ACHN (cell line): ENCODE data around the gene DAPK2.

Experiments
- DNase-seq: peaks from one replicate; pipeline ENCODE4 v3.0.0-alpha.2; 2015
- in situ Hi-C: cut with HindIII; loops from 2 replicates; pipeline ENCODE4 v1.10.0; 2017; ENCODE audit warnings: low sequenced_read_pairs, low pct_ligation_motif_present, low pct_unique_long_range_greater_than_20kb

Gene DAPK2

DNA sequence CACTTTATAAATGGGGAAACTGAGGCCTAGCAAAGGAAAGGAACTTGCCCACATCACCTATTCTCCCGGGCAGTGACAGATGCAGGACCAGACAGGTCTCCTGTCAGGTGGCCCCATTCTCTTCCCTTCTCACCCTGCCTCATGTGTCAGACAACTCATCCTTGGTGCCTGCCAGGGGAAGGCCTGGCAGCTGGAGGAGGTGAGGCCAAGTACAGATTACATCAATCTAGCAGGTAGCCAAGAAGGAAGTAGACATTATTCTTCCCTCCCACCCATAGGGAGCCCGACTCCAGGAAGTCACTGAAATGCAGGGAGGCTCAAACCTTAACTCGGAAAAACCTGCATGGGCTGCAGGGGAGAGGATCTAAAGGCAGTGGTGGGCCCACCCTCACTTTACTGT, 39.6 kb downstream of the DAPK2 start:
- in situ Hi-C loops = no loop called here
- no peak for DNase-seq

DNA sequence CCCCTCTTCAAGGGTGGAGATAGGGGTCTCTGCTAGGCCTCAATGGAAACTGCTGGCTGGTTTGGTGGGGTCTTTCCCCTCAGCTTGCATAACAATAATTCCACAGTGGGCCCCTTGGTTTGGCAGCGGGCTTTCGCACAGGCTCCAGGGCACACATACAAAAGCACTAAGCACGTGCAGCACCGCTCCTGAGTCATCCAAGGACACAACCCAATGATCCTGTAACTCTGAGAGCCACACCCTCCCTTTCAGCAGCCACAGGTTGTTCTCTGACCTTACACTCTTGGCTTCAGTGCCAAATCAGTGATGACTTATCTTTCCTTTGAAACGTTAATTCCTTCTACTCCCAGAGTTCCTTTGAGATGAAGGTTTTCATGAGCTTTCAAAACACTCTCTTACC, 41.7 kb downstream of the DAPK2 start:
- DNase-seq = peak; percentile 8
- in situ Hi-C loops = no loop called here

DNA sequence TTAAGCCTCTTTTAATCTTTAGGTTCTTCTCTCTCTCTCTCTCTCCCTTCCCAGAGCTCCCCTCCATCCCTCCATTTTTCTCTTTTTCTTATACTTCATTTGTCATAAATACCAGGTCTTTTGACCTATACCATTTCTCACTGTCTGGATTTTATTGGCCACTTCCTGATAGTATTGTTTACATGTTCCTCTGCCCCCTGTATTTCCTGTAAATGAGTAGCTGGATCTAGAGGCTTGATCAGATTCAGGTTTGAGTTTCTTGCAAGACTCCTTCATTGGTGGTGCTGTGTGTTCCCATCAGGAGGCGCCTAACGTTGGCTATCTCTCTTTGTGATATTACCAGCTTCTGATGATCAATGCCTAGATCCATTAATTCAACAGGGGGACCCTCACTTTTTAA, 42.2 kb downstream of the DAPK2 start:
- in situ Hi-C loops = no loop called here

DNA sequence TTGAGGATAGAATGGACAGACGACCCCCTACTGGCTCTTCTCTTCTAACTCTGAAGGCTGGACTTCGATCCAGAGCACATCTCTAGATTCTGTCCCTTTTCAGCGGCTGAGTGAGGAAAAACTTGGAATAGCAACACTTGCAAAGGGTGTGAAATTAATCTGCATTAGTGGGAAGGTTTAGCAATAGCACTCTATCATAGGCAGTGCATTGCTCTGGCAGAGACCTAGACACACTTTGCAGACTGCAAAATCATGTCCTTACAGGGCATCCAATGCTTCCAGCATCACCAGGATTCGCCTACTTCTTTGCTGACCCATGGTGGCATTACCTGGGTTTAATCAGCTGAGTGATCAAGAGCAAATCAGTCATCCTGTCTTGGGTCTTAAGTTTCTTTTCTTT, 43.1 kb downstream of the DAPK2 start:
- no peak for DNase-seq
- in situ Hi-C loops = no loop called here

More for the DNA sequence above, 42.2 kb downstream of the DAPK2 start:
- DNase-seq = no peak

DNA sequence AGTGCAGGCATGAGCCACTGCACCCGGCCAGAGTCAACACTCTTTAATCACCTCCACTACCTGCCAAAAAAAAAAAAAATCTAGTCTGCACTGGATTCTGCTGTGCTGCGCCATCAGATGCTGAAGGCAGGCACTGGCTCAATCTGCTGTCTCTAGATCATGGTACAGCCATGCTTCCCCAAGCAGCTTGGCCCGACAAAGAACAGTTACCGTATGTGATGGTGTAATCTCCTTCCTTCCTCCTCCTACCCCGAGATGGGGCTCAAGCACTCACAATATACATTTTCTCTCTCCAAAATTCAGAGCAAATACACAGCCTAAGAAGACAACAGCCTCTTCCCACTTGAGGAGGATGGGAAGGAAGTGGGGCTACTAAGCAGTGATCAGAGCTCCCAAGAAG, 45.1 kb downstream of the DAPK2 start:
- no peak for DNase-seq
- in situ Hi-C loops = no loop called here

GRCh38 chr15:64000183-64000951, 45.9 kb downstream of the DAPK2 start:
- DNase-seq = no peak
- in situ Hi-C loops = no loop called here

DNA sequence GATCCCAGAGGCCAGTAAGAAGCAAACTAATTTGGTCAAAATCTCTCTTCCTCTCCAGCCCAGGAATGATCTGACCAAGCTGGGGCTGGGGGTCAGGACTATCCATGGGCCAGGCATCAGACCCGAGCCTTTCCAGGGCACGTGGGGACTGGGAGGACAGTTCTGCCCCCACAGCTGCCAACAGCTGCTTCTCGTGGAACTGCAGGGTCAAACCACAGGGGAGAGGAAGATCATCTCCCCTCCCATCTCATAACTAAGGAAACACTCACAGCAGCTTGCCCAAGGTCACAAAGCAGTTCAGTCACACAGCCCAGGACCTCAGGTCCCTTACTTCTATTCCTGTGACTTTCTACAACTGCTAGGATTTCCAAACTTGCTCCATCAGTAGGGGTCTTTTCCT, 47.1 kb downstream of the DAPK2 start:
- DNase-seq = no peak
- in situ Hi-C loops = no loop called here

- DNase-seq = no peak
- in situ Hi-C loops = no loop called here
Observed at GRCh38 chr15:63998489-63998888, 47.8 kb downstream of the DAPK2 start.

- in situ Hi-C loops = no loop called here
- DNase-seq = no peak
Observed at GRCh38 chr15:63997715-63998442, 48.4 kb downstream of the DAPK2 start.

DNA sequence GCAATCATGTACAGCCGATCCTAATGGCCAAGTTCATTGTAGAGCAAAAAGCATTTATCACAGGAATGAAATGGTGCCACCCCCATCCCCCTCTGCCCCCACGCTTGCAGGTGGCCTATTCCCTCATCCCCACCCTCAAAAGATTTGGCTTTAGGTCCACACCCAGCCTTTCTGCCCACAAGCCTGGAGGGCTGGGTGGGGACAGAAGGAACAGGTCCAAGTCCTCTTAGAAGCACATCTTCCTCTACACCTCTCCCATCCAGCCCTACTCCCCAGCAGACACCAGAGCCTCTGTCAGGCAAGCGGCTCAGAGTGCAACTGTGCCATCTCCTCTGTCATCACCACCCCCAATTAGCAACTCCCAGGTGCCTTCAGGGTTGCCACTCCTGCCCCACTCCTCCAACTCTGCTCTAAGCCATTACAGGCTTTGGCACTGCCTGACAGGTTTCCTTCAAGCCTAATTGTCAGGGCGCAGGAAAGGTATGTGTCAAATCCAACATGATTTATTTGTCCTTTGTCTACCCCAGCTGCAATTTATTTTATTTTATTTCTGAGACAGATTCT, 49.4 kb downstream of the DAPK2 start:
- no peak for DNase-seq
- in situ Hi-C loops = no loop called here

DNA sequence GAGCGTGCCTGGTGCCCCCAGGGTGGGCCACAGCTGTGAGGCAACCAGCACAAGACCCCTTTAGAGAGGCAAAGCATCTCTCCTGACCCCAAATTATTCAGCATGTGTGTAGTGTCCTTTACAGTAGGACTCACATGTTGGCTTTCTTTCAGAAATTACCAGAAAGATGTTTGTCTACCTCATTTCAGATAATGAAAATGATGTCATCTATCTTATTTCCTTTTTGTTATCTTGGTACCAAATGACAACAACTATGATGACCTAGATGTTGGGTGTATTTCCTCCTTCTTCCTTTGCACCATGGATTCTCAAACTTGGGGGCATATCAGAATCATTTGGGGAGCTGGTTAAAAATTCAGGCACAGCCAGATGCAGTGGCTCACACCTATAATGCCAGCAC, 50.5 kb downstream of the DAPK2 start:
- in situ Hi-C loops = no loop called here
- DNase-seq = no peak

DNA sequence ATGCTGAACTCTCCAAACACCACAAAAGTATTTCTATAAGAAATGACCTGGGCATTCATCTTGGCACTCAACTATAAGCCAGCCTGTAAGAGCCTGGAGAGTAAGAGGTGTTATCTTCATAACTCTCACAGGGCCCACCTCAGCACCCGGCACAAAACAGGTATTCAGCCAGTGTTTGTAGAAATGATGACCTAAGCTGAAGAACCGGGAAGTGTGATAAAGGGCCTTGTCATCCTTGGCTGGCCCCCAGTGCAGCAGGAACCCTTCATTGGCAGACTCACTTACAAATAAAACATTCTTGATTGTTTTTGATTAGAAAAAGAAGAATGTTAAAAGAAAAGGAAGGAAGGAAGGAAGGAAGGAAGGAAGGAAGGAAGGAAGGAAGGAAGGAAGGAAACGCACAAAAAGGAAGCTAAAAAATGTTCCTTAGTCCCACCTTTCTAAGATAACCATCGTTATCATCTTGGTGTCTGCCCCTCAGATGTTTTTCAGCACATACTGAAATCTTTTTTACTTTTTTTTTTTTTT, 52.1 kb downstream of the DAPK2 start:
- no peak for DNase-seq
- in situ Hi-C loops = no loop called here

- in situ Hi-C loops = no loop called here
- DNase-seq = no peak
Observed at GRCh38 chr15:63992300-63992699, 54.0 kb downstream of the DAPK2 start.

GRCh38 chr15:63991706-63992105, 54.6 kb downstream of the DAPK2 start:
- in situ Hi-C loops = no loop called here
- no peak for DNase-seq

GRCh38 chr15:63990454-63990853, 55.8 kb downstream of the DAPK2 start:
- in situ Hi-C loops = no loop called here
- no peak for DNase-seq

DNA sequence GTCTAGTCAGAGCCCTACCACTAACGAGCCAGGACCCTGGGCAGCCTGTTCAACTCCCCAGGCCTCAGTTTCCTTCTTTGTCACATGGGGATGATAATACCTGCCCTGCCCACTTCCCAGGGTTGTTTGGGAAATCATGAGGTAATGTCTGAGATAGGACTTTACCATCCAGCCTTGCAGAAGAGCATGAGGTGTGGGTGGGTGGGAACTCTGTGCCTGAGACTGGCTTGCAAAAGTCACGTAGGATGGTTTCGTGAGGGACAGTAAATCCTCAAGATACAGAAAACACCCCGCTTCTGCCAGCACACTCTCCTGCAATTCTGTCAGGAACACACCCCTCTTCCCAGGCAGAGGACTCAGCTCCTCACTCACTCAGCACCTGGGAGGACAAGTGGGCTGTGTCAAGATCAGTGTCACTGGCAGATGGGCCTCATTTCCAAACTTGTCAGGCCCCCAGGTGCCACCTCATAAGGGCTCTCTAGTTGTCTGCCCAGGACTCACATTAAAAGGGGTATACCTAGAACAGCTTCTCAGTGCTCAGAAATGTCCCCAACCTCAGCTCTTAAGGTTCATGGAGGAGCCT, 58.4 kb downstream of the DAPK2 start:
- in situ Hi-C loops = no loop called here
- no peak for DNase-seq

DNA sequence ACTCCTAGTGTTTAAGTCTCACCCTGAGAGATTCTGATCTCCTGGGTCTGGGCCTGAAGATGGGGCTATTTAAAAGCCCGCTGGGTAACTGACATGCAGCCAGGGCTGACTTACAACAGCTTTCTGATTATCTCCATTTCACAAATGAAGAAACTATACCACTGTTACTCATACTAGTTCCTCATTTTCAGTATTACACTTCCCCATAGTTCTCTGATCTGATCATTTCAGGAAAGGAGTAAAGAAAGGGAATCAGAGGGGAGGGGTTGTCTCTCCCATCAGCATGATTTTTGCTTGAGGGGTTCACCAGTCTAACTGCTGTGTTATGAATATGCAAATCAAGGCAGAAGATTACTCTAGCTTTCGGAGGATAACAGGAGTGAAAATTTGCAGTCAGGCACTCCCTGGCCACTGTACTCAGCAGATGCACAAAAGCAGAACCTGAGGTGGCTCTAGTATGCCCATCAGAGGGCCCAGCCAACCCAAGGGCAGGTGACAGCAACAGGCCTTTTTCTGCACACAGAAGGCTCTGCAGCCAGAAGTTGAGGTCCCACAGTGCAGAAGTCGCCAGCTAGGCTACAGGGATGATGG, 59.4 kb downstream of the DAPK2 start:
- no peak for DNase-seq
- in situ Hi-C loops = no loop called here

DNA sequence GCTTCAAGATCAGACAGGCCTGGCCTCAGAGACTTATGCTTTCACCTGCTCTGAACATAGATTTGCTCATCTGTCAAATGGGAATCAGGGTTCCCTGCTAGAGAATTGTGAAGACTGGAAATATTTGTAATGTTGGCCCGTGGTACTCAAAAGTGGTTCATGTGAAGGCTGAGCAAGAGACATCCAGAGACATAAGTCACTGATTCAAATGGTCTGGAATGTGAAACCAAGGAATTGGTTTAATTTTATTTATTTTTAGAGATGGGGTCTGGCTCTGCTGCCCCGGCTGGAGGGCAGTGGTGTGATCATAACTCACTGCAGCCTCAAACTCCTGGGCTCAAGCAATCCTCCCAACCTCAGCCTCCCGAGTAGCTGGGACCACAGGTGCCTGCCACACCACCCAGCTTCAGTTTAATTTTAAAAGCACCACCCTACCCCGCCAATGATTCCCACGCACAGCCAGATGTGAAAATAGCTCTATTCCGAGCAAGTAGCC, 60.1 kb downstream of the DAPK2 start:
- in situ Hi-C loops = no loop called here
- DNase-seq = no peak
